SU-DHL-6 (cell line): ENCODE results near the gene PCDHGA10.
"Not testable (repeated sequence)": the region's sequence is repeated elsewhere in the genome, so short reads cannot be mapped to it uniquely, and the experiment has no call there.

Experiments used
- H2AFZ ChIP-seq: fragments of 200-600 bp; sonication (generic); 2 replicates; pipeline ENCODE4 v1.6.1; 2014; ENCODE audit warnings: low read depth, mild to moderate bottlenecking, moderate library complexity, mixed read lengths, antibody characterized with exemption, low read length; ENCODE audit not compliant: severe bottlenecking
- H3F3A ChIP-seq: fragments of 200-600 bp; shearing (Covaris generic); 2 replicates; pipeline ENCODE4 v1.6.0; 2016; ENCODE audit warnings: antibody characterized with exemption, mild to moderate bottlenecking; ENCODE audit not compliant: insufficient read depth
- H3K27ac ChIP-seq: fragments of 200-600 bp; sonication (generic); 2 replicates; pipeline ENCODE4 v1.5.1; 2016; ENCODE audit warnings: low read depth, mild to moderate bottlenecking, low read length, moderate library complexity, mixed read lengths
- H3K27me3 ChIP-seq: fragments of 200-600 bp; sonication (generic), shearing (Covaris generic); 2 replicates; pipeline ENCODE4 v1.6.0; 2014; ENCODE audit warnings: mild to moderate bottlenecking, low read length
- H3K36me3 ChIP-seq: fragments of 200-600 bp; sonication (generic); 2 replicates; pipeline ENCODE4 v1.6.1; 2014; ENCODE audit warnings: mild to moderate bottlenecking, low read length, mixed read lengths
- H3K4me2 ChIP-seq: fragments of 300-600, 200-600 bp; shearing (Covaris generic), sonication (generic); 2 replicates; pipeline ENCODE4 v1.6.0; 2014; ENCODE audit warnings: low read length, low read depth, mild to moderate bottlenecking; ENCODE audit not compliant: poor library complexity, severe bottlenecking
- H3K4me3 ChIP-seq: fragments of 200-600 bp; sonication (generic); 2 replicates; pipeline ENCODE4 v1.5.1; 2014; ENCODE audit warnings: antibody characterized with exemption, low read length, mild to moderate bottlenecking, mixed read lengths; ENCODE audit not compliant: insufficient read depth, poor library complexity, severe bottlenecking
- H3K79me2 ChIP-seq: fragments of 200-600 bp; sonication (generic); 2 replicates; pipeline ENCODE4 v1.6.1; 2014; ENCODE audit warnings: mild to moderate bottlenecking, low read length, moderate library complexity; ENCODE audit not compliant: insufficient read depth
- H3K9ac ChIP-seq: fragments of 200-600 bp; sonication (generic); 2 replicates; pipeline ENCODE4 v1.7.0; 2014; ENCODE audit warnings: mild to moderate bottlenecking, low read length
- H3K9me2 ChIP-seq: fragments of 200-600 bp; sonication (generic); replicated peaks from 2 replicates; pipeline ENCODE4 v1.6.1; 2014; ENCODE audit warnings: low read length; ENCODE audit not compliant: insufficient read depth
- H3K9me3 ChIP-seq: fragments of 200-600 bp; sonication (generic); 2 replicates; pipeline ENCODE4 v1.6.1; 2014; ENCODE audit warnings: low read length, mixed read lengths; ENCODE audit not compliant: insufficient read depth
- H4K20me1 ChIP-seq: fragments of 200-600 bp; sonication (generic); 2 replicates; pipeline ENCODE4 v1.6.1; 2014; ENCODE audit warnings: low read depth, mild to moderate bottlenecking, antibody characterized with exemption, low read length, moderate library complexity, mixed read lengths
- EZH2phosphoT487 ChIP-seq: fragments of 200-600 bp; sonication (generic), shearing (Covaris generic); conservative IDR thresholded peaks from 2 replicates; pipeline ENCODE4 v1.6.1; 2018; ENCODE audit warnings: mild to moderate bottlenecking, antibody characterized with exemption, low read length, moderate library complexity, mixed read lengths
- TF ChIP-seq, protein P1 (sequence below): fragments of 200-600 bp; sonication (generic); IDR thresholded peaks from one replicate; pipeline ENCODE4 v1.5.1; 2017; ENCODE audit warnings: antibody characterized with exemption, mild to moderate bottlenecking, low read length, moderate library complexity; ENCODE audit not compliant: insufficient read depth, poor library complexity, severe bottlenecking

PCDHGA10 gene

GRCh38 chr5:141383345-141383744, 29.4 kb upstream of the PCDHGA10 start:
- Histone ChIP-seq H3K36me3 (peaks cover 3% of the 10 kb centered on the region; the same call in 1 of the 2 replicates), H3K9me3 (peaks cover 18% of the 10 kb centered on the region; the same call in 1 of the 2 replicates), H3K4me2 (peak overlapping the region; percentile 54), H3K4me3 (peak overlapping the region; percentile 55), H3K79me2 (no peaks in the 10 kb centered on the region), H2AFZ (peak overlapping the region; percentile 55), H3K9me2 (no peaks in the 10 kb centered on the region), H3K9ac (peak overlapping the region; percentile 59), H3K27ac (peak overlapping the region; percentile 35; the same call in 1 of the 2 replicates), H3K27me3 (no peaks in the 10 kb centered on the region), H3F3A (no peaks in the 10 kb centered on the region), H4K20me1 (no peaks in the 10 kb centered on the region)
- no peak for TF ChIP-seq EZH2phosphoT487
- TF ChIP-seq, protein P1, sequence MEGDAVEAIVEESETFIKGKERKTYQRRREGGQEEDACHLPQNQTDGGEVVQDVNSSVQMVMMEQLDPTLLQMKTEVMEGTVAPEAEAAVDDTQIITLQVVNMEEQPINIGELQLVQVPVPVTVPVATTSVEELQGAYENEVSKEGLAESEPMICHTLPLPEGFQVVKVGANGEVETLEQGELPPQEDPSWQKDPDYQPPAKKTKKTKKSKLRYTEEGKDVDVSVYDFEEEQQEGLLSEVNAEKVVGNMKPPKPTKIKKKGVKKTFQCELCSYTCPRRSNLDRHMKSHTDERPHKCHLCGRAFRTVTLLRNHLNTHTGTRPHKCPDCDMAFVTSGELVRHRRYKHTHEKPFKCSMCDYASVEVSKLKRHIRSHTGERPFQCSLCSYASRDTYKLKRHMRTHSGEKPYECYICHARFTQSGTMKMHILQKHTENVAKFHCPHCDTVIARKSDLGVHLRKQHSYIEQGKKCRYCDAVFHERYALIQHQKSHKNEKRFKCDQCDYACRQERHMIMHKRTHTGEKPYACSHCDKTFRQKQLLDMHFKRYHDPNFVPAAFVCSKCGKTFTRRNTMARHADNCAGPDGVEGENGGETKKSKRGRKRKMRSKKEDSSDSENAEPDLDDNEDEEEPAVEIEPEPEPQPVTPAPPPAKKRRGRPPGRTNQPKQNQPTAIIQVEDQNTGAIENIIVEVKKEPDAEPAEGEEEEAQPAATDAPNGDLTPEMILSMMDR = no peak

DNA sequence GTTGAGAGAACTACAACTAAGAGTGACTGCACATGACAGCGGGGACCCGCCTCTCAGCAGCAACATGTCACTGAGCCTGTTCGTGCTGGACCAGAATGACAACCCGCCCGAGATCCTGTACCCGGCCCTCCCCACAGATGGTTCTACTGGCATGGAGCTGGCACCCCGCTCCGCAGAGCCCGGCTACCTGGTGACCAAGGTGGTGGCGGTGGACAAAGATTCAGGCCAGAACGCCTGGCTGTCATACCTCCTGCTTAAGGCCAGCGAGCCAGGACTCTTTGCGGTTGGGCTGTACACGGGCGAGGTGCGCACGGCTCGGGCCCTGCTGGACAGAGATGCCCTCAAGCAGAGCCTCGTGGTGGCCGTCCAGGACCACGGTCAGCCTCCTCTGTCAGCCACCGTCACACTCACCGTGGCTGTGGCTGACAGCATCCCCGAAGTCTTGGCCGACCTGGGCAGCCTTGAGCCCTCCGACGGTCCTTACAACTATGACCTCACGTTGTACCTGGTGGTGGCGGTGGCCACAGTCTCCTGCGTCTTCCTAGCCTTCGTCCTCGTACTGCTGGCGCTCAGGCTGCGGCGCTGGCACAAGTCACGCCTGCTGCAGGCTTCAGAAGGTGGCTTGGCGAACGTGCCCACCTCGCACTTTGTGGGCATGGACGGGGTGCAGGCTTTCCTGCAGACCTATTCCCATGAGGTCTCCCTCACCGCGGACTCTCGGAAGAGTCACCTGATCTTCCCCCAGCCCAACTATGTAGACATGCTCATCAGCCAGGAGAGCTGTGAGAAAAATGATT, 28.1 kb upstream of the PCDHGA10 start:
- no peak overlapping the region for H3K4me2 ChIP-seq
- H3K79me2 ChIP-seq = no peaks in the 10 kb centered on the region
- no peaks in the 10 kb centered on the region for H4K20me1 ChIP-seq
- H3K36me3 ChIP-seq = peaks cover 3% of the 10 kb centered on the region; the same call in 1 of the 2 replicates
- TF ChIP-seq, protein P1 = no peak
- no peak for TF ChIP-seq EZH2phosphoT487
- H3F3A ChIP-seq = no peaks in the 10 kb centered on the region
- H3K27ac ChIP-seq = no peak overlapping the region
- H3K9ac ChIP-seq = no peak overlapping the region
- H3K4me3 ChIP-seq = no peak overlapping the region
- H3K27me3 ChIP-seq = no peaks in the 10 kb centered on the region
- peaks cover 18% of the 10 kb centered on the region; the same call in 1 of the 2 replicates for H3K9me3 ChIP-seq
- H3K9me2 ChIP-seq = no peaks in the 10 kb centered on the region
- no peak overlapping the region for H2AFZ ChIP-seq

- not testable (repeated sequence) for H3K9ac ChIP-seq, H3K27me3 ChIP-seq, H3K9me2 ChIP-seq, H2AFZ ChIP-seq, H3K79me2 ChIP-seq, H3F3A ChIP-seq, H3K36me3 ChIP-seq, H4K20me1 ChIP-seq, H3K4me3 ChIP-seq, H3K27ac ChIP-seq
- Histone ChIP-seq H3K4me2 (peak within 1 kb of the TSS; percentile 13), H3K9me3 (peaks cover 18% of the 10 kb centered on the region; the same call in 1 of the 2 replicates)
These were observed 25.1 kb upstream of the PCDHGA10 start, which contains the start of gene PCDHGB4 for GRCh38 chr5:141387557-141388311. TSS of gene PCDHGB4 (plus strand) at chr5:141387698. CDS start at chr5:141387885, 187 bp downstream.
